Measurements from ENCODE around the gene B4GALT3. TPM values are rescaled to one million over a fixed set of nuclear protein-coding genes. Genes with fewer than 3 reads are reported as not detected.

The B4GALT3 gene
- total and polyA plus RNA-seq, 2 donors (not counting 3 experiments of a cell fraction or from before 2014, with no cell fraction given): 39.5 to 60.4 TPM

GRCh38 chr1:161175771-161176453 lies 1.4 kb downstream of the B4GALT3 start:
- no peak overlapping the region for H3K4me3 ChIP-seq (replicated peaks in 1 of 3; ENCODE audit: insufficient read depth in 1 of 3, low read depth in 1 of 3, low read length in 3 of 3)
- no peaks in the 10 kb centered on the region for H3K9me1 ChIP-seq (replicated peaks; ENCODE audit: control insufficient read depth, extremely low read depth, insufficient read depth, low read length)
- H2AFZ ChIP-seq (ENCODE audit: low read depth, low read length): no peak overlapping the region
- no peak overlapping the region for H3K27ac ChIP-seq (ENCODE audit: insufficient read depth, low read depth, low read length)
- ChIA-PET POLR2A (interaction anchor here (1.0 kb wide), 1 partner anchor 10 kb away, joined by 4 read pairs; no protein-coding TSS in a partner anchor), CTCF (interaction anchor here (1.0 to 2.5 kb wide), 3 partner anchors 8 to 199 kb away, joined by 3 to 10 read pairs (median 3); partner anchors contain the start of gene PPOX)
- DNase-seq (ENCODE audit: low read depth, low spot score) (no peak), FAIRE-seq (no peak)
- dilution Hi-C loops (cut with MboI; ENCODE audit: extremely low pct_ligation_motif_present, low sequenced_read_pairs): no loop called here
- H3K36me3 ChIP-seq (ENCODE audit: control insufficient read depth in 2 of 2, extremely low read depth in 1 of 2, insufficient read depth in 2 of 2, low read length in 2 of 2): peaks cover 9 to 13% of the 10 kb centered on the region in 2 experiments
- peak overlapping the region; percentile 79 for H3K4me2 ChIP-seq (ENCODE audit: insufficient read depth, low read length)
- H3K27me3 ChIP-seq (ENCODE audit: control insufficient read depth in 2 of 2, insufficient read depth in 2 of 2, low read length in 2 of 2): no peaks in the 10 kb centered on the region
- no peak overlapping the region for H3K9ac ChIP-seq (replicated peaks; ENCODE audit: extremely low read depth, insufficient read depth, low read length)
- intact Hi-C loops (cut with micrococcal nuclease): no loop called here
- BruUV-seq (replicated peaks): no TSS peak
- TF ChIP-seq EZH2 (IDR thresholded peaks at IDR 0.05; ENCODE audit: borderline replicate concordance, low read depth, low read length, severe bottlenecking) (no peak), GATA2 (IDR thresholded peaks at IDR 0.05; ENCODE audit: insufficient read depth, insufficient read length, low read depth, low read length) (no peak), FOS (IDR thresholded peaks at IDR 0.05; ENCODE audit: borderline replicate concordance, insufficient read depth, low read length) (no peak), JUN (IDR thresholded peaks at IDR 0.05; ENCODE audit: borderline replicate concordance, insufficient read depth, insufficient read length, low read depth) (no peak), POLR2AphosphoS5 (IDR thresholded peaks at IDR 0.05; ENCODE audit: insufficient read depth, low read depth, low read length) (no peak), MYC (IDR thresholded peaks at IDR 0.05; ENCODE audit: low read depth, low read length) (no peak), POLR2A (IDR thresholded peaks at IDR 0.05; ENCODE audit: low read depth, low read length) (no peak)
- TF ChIP-seq, protein P1, sequence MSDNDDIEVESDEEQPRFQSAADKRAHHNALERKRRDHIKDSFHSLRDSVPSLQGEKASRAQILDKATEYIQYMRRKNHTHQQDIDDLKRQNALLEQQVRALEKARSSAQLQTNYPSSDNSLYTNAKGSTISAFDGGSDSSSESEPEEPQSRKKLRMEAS (IDR thresholded peaks at IDR 0.05; ENCODE audit: insufficient read depth, insufficient read length): no peak
- TF ChIP-seq, protein P2, sequence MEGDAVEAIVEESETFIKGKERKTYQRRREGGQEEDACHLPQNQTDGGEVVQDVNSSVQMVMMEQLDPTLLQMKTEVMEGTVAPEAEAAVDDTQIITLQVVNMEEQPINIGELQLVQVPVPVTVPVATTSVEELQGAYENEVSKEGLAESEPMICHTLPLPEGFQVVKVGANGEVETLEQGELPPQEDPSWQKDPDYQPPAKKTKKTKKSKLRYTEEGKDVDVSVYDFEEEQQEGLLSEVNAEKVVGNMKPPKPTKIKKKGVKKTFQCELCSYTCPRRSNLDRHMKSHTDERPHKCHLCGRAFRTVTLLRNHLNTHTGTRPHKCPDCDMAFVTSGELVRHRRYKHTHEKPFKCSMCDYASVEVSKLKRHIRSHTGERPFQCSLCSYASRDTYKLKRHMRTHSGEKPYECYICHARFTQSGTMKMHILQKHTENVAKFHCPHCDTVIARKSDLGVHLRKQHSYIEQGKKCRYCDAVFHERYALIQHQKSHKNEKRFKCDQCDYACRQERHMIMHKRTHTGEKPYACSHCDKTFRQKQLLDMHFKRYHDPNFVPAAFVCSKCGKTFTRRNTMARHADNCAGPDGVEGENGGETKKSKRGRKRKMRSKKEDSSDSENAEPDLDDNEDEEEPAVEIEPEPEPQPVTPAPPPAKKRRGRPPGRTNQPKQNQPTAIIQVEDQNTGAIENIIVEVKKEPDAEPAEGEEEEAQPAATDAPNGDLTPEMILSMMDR (IDR thresholded peaks at IDR 0.05; ENCODE audit: extremely low read depth in 1 of 2, insufficient read depth in 1 of 2, low read depth in 1 of 2, low read length in 2 of 2): no peak
- H3K9me3 ChIP-seq (replicated peaks; ENCODE audit: control insufficient read depth, insufficient read depth, low read length): no peaks in the 10 kb centered on the region
- H3K4me1 ChIP-seq (ENCODE audit: control insufficient read depth, extremely low read depth, insufficient read depth, low read length): peaks cover 11% of the 10 kb centered on the region
- H3K79me2 ChIP-seq (ENCODE audit: control insufficient read depth, insufficient read depth, low read length): peaks cover 8% of the 10 kb centered on the region
- H4K20me1 ChIP-seq (replicated peaks; ENCODE audit: control insufficient read depth, extremely low read depth, insufficient read depth, low read length): no peaks in the 10 kb centered on the region
